H9 (cell line): Measurements from ENCODE around the gene DLGAP4. TPM values are rescaled to one million over a fixed set of nuclear protein-coding genes. Genes with fewer than 3 reads are reported as not detected.

ENCODE experiments used
- DNase-seq: peaks from one replicate; pipeline ENCODE4 v3.0.0-alpha.2; 2017
- H2AFZ ChIP-seq: one replicate; pipeline ENCODE4 v1.6.1; 2013; ENCODE audit warnings: mild to moderate bottlenecking, low read length, control low read depth, moderate library complexity
- H2AK5ac ChIP-seq: 2 replicates; pipeline ENCODE4 v1.6.1; 2013; ENCODE audit warnings: low read length, control low read depth, mixed read lengths; ENCODE audit not compliant: insufficient read length
- H2BK120ac ChIP-seq: one replicate; pipeline ENCODE4 v1.6.1; 2013; ENCODE audit warnings: low read depth, mild to moderate bottlenecking, low read length, control low read depth, inconsistent platforms; ENCODE audit not compliant: poor library complexity, severe bottlenecking
- H2BK12ac ChIP-seq: 2 replicates; pipeline ENCODE4 v1.6.1; 2013; ENCODE audit warnings: low read length, control low read depth, mixed read lengths, low read depth; ENCODE audit not compliant: insufficient read length
- H2BK15ac ChIP-seq: 2 replicates; pipeline ENCODE4 v1.6.1; 2013; ENCODE audit warnings: low read depth, low read length, control low read depth
- H2BK20ac ChIP-seq: one replicate; pipeline ENCODE4 v1.6.1; 2013; ENCODE audit warnings: low read depth, mild to moderate bottlenecking, low read length, control low read depth, inconsistent platforms; ENCODE audit not compliant: poor library complexity, severe bottlenecking
- H2BK5ac ChIP-seq: 2 replicates; pipeline ENCODE4 v1.6.1; 2013; ENCODE audit warnings: low read length, control low read depth, mixed read lengths; ENCODE audit not compliant: insufficient read length
- H3K14ac ChIP-seq: 2 replicates; pipeline ENCODE4 v1.6.1; 2013; ENCODE audit warnings: low read length, control low read depth; ENCODE audit not compliant: insufficient read depth
- H3K18ac ChIP-seq: 2 replicates; pipeline ENCODE4 v1.6.1; 2013; ENCODE audit warnings: low read depth, mild to moderate bottlenecking, mixed read lengths, low read length, control low read depth; ENCODE audit not compliant: insufficient read length
- H3K23ac ChIP-seq: 2 replicates; pipeline ENCODE4 v1.6.1; 2013; ENCODE audit warnings: low read length, control low read depth, mixed read lengths, low read depth; ENCODE audit not compliant: insufficient read length
- H3K23me2 ChIP-seq: 2 replicates; pipeline ENCODE4 v1.6.1; 2013; ENCODE audit warnings: low read depth, mild to moderate bottlenecking, mixed read lengths, low read length, control low read depth; ENCODE audit not compliant: insufficient read length, poor library complexity, severe bottlenecking
- H3K27ac ChIP-seq: 2 replicates; pipeline ENCODE4 v1.5.1; 2013; ENCODE audit warnings: low read length, control low read depth, mixed read lengths, low read depth; ENCODE audit not compliant: insufficient read length
- H3K27me3 ChIP-seq: 2 replicates; pipeline ENCODE4 v1.6.1; 2013; ENCODE audit warnings: low read length, control low read depth, inconsistent platforms; ENCODE audit not compliant: insufficient read depth
- H3K4ac ChIP-seq: 2 replicates; pipeline ENCODE4 v1.6.1; 2013; ENCODE audit warnings: low read depth, mild to moderate bottlenecking, control low read depth, inconsistent platforms, low read length, moderate library complexity
- H3K4me1 ChIP-seq: 2 replicates; pipeline ENCODE4 v1.6.1; 2013; ENCODE audit warnings: low read length, control low read depth, inconsistent platforms; ENCODE audit not compliant: insufficient read depth
- H3K4me2 ChIP-seq: 2 replicates; pipeline ENCODE4 v1.6.1; 2013; ENCODE audit warnings: low read length, control low read depth, mixed read lengths; ENCODE audit not compliant: insufficient read length, insufficient read depth
- H3K56ac ChIP-seq: 2 replicates; pipeline ENCODE4 v1.6.1; 2013; ENCODE audit warnings: low read depth, mild to moderate bottlenecking, mixed read lengths, low read length, control low read depth; ENCODE audit not compliant: insufficient read length
- H3K79me1 ChIP-seq: 2 replicates; pipeline ENCODE4 v1.6.1; 2013; ENCODE audit warnings: low read depth, mild to moderate bottlenecking, moderate library complexity, low read length, control low read depth, inconsistent platforms; ENCODE audit not compliant: insufficient read depth, poor library complexity, severe bottlenecking
- H3K79me2 ChIP-seq: 2 replicates; pipeline ENCODE4 v1.6.1; 2013; ENCODE audit warnings: low read length, control low read depth, inconsistent platforms; ENCODE audit not compliant: insufficient read depth
- H3K9ac ChIP-seq: 2 replicates; pipeline ENCODE4 v1.6.1; 2013; ENCODE audit warnings: low read length, control low read depth, mixed read lengths; ENCODE audit not compliant: insufficient read length; ENCODE audit errors: extremely low read depth
- H3K9me3 ChIP-seq: one replicate; pipeline ENCODE4 v1.6.1; 2013; ENCODE audit warnings: low read depth, low read length, inconsistent platforms; ENCODE audit not compliant: control insufficient read depth
- H3T11ph ChIP-seq: one replicate; pipeline ENCODE4 v1.6.1; 2013; ENCODE audit warnings: mild to moderate bottlenecking, low read length, control low read depth, inconsistent platforms
- H4K20me1 ChIP-seq: one replicate; pipeline ENCODE4 v1.6.1; 2013; ENCODE audit not compliant: control insufficient read depth, insufficient read length, insufficient read depth
- H4K5ac ChIP-seq: 2 replicates; pipeline ENCODE4 v1.6.1; 2013; ENCODE audit warnings: low read depth, mild to moderate bottlenecking, mixed read lengths, low read length, control low read depth; ENCODE audit not compliant: insufficient read length
- H4K8ac ChIP-seq: replicated peaks from 2 replicates; pipeline ENCODE4 v1.6.1; 2013; ENCODE audit warnings: low read length, control low read depth, mixed read lengths, low read depth; ENCODE audit not compliant: insufficient read length
- H4K91ac ChIP-seq: 2 replicates; pipeline ENCODE4 v1.6.1; 2013; ENCODE audit warnings: low read depth, mild to moderate bottlenecking, moderate library complexity, mixed read lengths, low read length, control low read depth; ENCODE audit not compliant: insufficient read length
- H3K27ac Mint-ChIP-seq, 3 experiments: 2 replicates in 2 of 3; 3 replicates in 1 of 3; pipeline ENCODE4 v1.8.0; 2020 to 2021; ENCODE audit warnings: mixed read lengths in 3 of 3, mild to moderate bottlenecking in 1 of 3, moderate library complexity in 1 of 3
- H3K27me3 Mint-ChIP-seq: 2 replicates; pipeline ENCODE4 v1.8.0; 2021; ENCODE audit warnings: low read depth, mild to moderate bottlenecking, moderate library complexity, mixed read lengths
- H3K36me3 Mint-ChIP-seq, 3 experiments: 2 replicates in 2 of 3; 3 replicates in 1 of 3; pipeline ENCODE4 v1.8.0; 2020 to 2021; ENCODE audit warnings: low read depth in 3 of 3, mixed read lengths in 3 of 3; ENCODE audit not compliant: insufficient read depth in 1 of 3
- H3K4me1 Mint-ChIP-seq, 2 experiments: 2 replicates each; pipeline ENCODE4 v1.8.0; 2020; ENCODE audit warnings: mixed read lengths in 2 of 2
- H3K4me3 Mint-ChIP-seq, 2 experiments: 2 replicates in 1 of 2; 3 replicates in 1 of 2; pipeline ENCODE4 v1.8.0; 2020 to 2021; ENCODE audit warnings: mild to moderate bottlenecking in 2 of 2, mixed read lengths in 2 of 2, moderate library complexity in 1 of 2
- H3K9me3 Mint-ChIP-seq, 2 experiments: 2 replicates in 1 of 2; 3 replicates in 1 of 2; pipeline ENCODE4 v1.8.0; 2020; ENCODE audit warnings: mild to moderate bottlenecking in 2 of 2, mixed read lengths in 2 of 2, moderate library complexity in 1 of 2
- CTCF ChIP-seq: fragments of 200-600 bp; sonication (generic); conservative IDR thresholded peaks from 3 replicates; pipeline ENCODE4 v1.8.0; 2021; ENCODE audit warnings: antibody characterized with exemption, mild to moderate bottlenecking
- WGBS: extraction: QIAGEN DNeasy Blood & Tissue Kit; methylation state at CpG from one replicate; pipeline ENCODE4 v1.1.7; 2013; ENCODE audit warnings: missing lambda C conversion rate, low lambda C conversion rate, mixed read lengths; ENCODE audit not compliant: insufficient read length; ENCODE audit errors: extremely low coverage; 5-methylcytosine and 5-hydroxymethylcytosine counted together
- total RNA-seq: library from RNA; stranded (reverse); gene quantifications from 2 replicates; pipeline ENCODE4 v1.2.1, GENCODE V29; 2021

Gene DLGAP4
- total RNA-seq, 1 experiment from 2014 or later: 48.0 TPM

GRCh38 chr20:36344517-36345132, 38.5 kb downstream of the DLGAP4 start:
- no peaks in the 10 kb centered on the region for H4K20me1 ChIP-seq

More at GRCh38 chr20:36344517-36345132, 38.5 kb downstream of the DLGAP4 start:
- no peak for TF ChIP-seq CTCF
- Histone ChIP-seq H3K9me3 (no peaks in the 10 kb centered on the region), H3K79me2 (no peaks in the 10 kb centered on the region), H2BK15ac (no peak overlapping the region), H3K23ac (no peak overlapping the region), H3K4me2 (no peak overlapping the region), H3K4me1 (no peaks in the 10 kb centered on the region), H3K27ac (no peak overlapping the region), H3K56ac (no peak overlapping the region), H2AK5ac (no peak overlapping the region), H4K8ac (no peak overlapping the region), H3K27me3 (no peaks in the 10 kb centered on the region), H2AFZ (no peak overlapping the region), H2BK5ac (no peak overlapping the region), H3K14ac (no peak overlapping the region), H2BK120ac (no peak overlapping the region), H3K23me2 (no peaks in the 10 kb centered on the region), H3K79me1 (no peaks in the 10 kb centered on the region), H3K9ac (no peak overlapping the region), H3K18ac (no peak overlapping the region), H3T11ph (no peak overlapping the region), H2BK12ac (no peak overlapping the region), H4K91ac (no peak overlapping the region), H2BK20ac (no peak overlapping the region), H4K5ac (no peak overlapping the region), H3K4ac (no peak overlapping the region)
- WGBS: no CpG with 5 or more reads among the region's 4 CpGs
- peak; percentile 82 for DNase-seq
- Mint-ChIP-seq H3K36me3 (no peaks in the 10 kb centered on the region), H3K9me3 (no peaks in the 10 kb centered on the region; a peak in 1 of 5 replicates), H3K4me3 (no peak overlapping the region), H3K27me3 (peaks cover 2% of the 10 kb centered on the region), H3K4me1 (peaks cover 8 to 19% of the 10 kb centered on the region in 2 experiments), H3K27ac (no peak overlapping the region)
